Measurements from ENCODE around the gene ZNF485. TPM values are rescaled to one million over a fixed set of nuclear protein-coding genes. Genes with fewer than 3 reads are reported as not detected.

The ZNF485 gene
- total and polyA plus RNA-seq, 7 donors: 3.1 to 8.2 (median 4.0) TPM

DNA sequence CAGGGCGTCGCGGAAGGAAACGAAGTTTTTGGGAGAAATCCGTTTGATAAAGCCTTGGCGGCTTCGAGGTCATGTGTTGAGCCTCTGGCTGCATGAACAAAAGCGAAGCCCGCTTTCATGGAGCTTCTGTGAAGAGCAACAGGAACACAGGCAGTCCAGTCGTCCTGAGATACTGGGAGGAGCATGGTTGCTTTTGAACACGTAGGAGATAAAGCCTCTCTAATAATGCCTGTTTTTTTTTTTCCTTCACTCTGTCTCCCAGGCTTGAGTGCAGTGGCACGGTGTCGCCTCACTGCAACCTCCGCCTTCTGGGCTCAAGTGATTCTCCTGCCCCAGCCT, 42.9 kb downstream of the ZNF485 start:
- Histone ChIP-seq H3K27me3 (ENCODE audit: insufficient read depth in 3 of 3, low read length in 2 of 3) (no peaks in the 10 kb centered on the region), H3K36me3 (ENCODE audit: insufficient read depth in 1 of 2, low read depth in 1 of 2) (peaks cover 21 to 22% of the 10 kb centered on the region in 2 donors), H3K4me3 (peak overlapping the region; percentile 92), H3K27ac (peak overlapping the region; percentile 90), H3K4me1 (no peaks in the 10 kb centered on the region), H3K9me3 (peaks cover 33% of the 10 kb centered on the region)
- 22 to 24% (median 24%) methylated on average over 14 of the region's 14 CpGs for WGBS, 3 donors
- TF ChIP-seq, protein P1, sequence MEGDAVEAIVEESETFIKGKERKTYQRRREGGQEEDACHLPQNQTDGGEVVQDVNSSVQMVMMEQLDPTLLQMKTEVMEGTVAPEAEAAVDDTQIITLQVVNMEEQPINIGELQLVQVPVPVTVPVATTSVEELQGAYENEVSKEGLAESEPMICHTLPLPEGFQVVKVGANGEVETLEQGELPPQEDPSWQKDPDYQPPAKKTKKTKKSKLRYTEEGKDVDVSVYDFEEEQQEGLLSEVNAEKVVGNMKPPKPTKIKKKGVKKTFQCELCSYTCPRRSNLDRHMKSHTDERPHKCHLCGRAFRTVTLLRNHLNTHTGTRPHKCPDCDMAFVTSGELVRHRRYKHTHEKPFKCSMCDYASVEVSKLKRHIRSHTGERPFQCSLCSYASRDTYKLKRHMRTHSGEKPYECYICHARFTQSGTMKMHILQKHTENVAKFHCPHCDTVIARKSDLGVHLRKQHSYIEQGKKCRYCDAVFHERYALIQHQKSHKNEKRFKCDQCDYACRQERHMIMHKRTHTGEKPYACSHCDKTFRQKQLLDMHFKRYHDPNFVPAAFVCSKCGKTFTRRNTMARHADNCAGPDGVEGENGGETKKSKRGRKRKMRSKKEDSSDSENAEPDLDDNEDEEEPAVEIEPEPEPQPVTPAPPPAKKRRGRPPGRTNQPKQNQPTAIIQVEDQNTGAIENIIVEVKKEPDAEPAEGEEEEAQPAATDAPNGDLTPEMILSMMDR (IDR thresholded peaks at IDR 0.05): no peak
- intact Hi-C loops (cut with DNase I): loop anchor here (5.0 to 10.0 kb wide), 2 partner anchors 42 to 74 kb away; partner anchors contain the start of genes ZNF239 (in 1 of the 2) and ZNF485 (in 1 of the 2)
- DNase-seq: no peak
- peak in 2 of 4 donors; percentile 5 to 19 for ATAC-seq

DNA sequence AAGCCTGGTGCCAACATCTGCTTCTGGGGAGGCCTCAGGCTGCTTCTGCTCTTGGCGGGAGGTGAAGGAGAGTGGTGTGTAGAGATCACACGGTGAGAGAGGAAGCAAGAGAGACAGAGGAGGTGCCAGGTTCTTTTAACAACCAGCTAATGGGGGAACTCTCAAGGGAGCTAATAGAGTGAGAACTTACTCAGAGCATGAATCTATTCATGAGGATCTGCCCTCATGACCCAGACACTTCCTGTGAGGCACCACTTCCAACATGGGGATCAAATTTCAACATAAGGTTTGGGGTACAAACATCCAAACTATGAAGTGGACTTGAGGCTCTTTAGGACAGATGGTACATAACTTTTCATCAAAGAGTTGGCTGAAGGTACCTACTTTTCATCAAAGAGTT, 47.5 kb downstream of the ZNF485 start:
- TF ChIP-seq, protein P1 (IDR thresholded peaks at IDR 0.05): no peak
- intact Hi-C loops (cut with DNase I): no loop called here
- no peaks in the 10 kb centered on the region for H3K4me1 ChIP-seq
- no peak overlapping the region for H3K27ac ChIP-seq
- H3K36me3 ChIP-seq (ENCODE audit: insufficient read depth in 1 of 2, low read depth in 1 of 2): no peaks in the 10 kb centered on the region
- no peaks in the 10 kb centered on the region for H3K27me3 ChIP-seq (ENCODE audit: insufficient read depth in 3 of 3, low read length in 2 of 3)
- no peak for ATAC-seq
- no peak overlapping the region for H3K4me3 ChIP-seq
- no peak for DNase-seq
- no peaks in the 10 kb centered on the region for H3K9me3 ChIP-seq
- 48 to 58% (median 48%) methylated on average over 2 of the region's 2 CpGs for WGBS, 3 donors

DNA sequence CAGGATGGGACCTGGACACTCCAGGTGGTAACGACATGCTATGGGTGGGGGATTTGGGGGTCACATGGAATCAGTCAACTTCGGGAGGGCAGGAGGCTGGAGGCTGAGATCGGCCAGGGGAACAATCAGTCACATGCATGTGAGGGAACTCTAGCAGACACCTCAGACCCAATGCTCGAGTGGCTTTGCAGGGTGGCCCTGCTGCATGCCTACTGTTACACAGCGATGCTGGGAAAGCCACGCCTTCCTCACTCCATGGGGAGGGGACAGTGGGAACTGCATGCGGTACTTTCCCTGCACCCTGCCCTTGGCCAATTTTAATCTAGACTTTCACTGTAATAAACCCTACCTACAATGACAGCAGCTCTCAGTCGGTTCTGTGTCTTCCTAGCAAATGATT, 49.1 kb downstream of the ZNF485 start:
- no peak overlapping the region for H3K27ac ChIP-seq
- no peaks in the 10 kb centered on the region for H3K4me1 ChIP-seq
- TF ChIP-seq, protein P1 (IDR thresholded peaks at IDR 0.05): no peak
- no peaks in the 10 kb centered on the region for H3K27me3 ChIP-seq (ENCODE audit: insufficient read depth in 3 of 3, low read length in 2 of 3)
- WGBS, 3 donors: 74 to 81% (median 79%) methylated on average over 8 of the region's 8 CpGs
- no peaks in the 10 kb centered on the region for H3K36me3 ChIP-seq (ENCODE audit: insufficient read depth in 1 of 2, low read depth in 1 of 2)
- ATAC-seq (no peak), DNase-seq (no peak)
- intact Hi-C loops (cut with DNase I): no loop called here
- no peak overlapping the region for H3K4me3 ChIP-seq
- no peaks in the 10 kb centered on the region for H3K9me3 ChIP-seq

DNA sequence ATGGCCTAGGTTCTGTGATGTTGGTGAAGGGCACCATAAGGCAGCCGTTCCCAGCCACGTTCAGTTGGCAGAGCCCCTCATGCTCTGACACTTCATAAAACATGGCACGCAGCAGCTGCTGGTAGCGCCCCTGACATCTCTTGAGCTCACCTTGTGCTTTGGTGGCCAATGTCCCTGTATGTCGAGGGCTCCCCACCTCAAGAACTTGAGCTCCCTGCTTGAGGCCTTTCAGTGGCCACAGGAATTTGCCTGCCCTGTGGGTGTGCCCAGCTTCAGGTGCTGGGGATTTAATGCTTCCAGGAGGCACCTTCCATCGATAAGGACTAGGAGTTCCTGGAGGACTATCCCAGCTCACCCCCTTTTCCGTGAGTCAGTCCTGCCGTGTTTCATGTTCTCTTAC, 52.0 kb downstream of the ZNF485 start:
- no peak for ATAC-seq
- no peaks in the 10 kb centered on the region for H3K36me3 ChIP-seq (ENCODE audit: insufficient read depth in 1 of 2, low read depth in 1 of 2)
- H3K27me3 ChIP-seq (ENCODE audit: insufficient read depth in 3 of 3, low read length in 2 of 3): no peaks in the 10 kb centered on the region
- no peaks in the 10 kb centered on the region for H3K4me1 ChIP-seq
- no peak overlapping the region for H3K27ac ChIP-seq
- 66 to 74% (median 72%) methylated on average over 8 of the region's 8 CpGs for WGBS, 3 donors
- no peak overlapping the region for H3K4me3 ChIP-seq
- TF ChIP-seq, protein P1 (IDR thresholded peaks at IDR 0.05): no peak
- H3K9me3 ChIP-seq: no peaks in the 10 kb centered on the region
- DNase-seq: no peak
- intact Hi-C loops (cut with DNase I): no loop called here

DNA sequence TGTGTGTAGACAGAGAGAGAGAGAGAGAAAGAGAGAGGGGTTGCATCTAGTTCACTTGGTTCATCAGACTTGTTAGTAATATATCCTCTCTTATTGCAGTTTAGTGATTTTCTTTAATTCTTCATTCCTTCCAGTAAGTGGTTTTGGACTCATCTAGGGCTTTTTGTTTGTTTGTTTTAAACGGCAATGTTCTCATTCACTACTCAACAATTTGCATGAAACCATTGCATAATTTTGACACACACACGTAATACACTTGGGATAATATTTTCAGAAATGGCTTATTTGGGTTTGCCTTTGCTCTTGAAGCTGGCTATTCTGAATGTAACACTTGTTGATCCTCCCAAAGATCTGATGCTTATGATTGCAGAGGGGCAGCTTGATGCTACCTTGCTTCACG, 58.8 kb downstream of the ZNF485 start:
- Histone ChIP-seq H3K9me3 (no peaks in the 10 kb centered on the region), H3K4me1 (no peaks in the 10 kb centered on the region), H3K27ac (no peak overlapping the region), H3K27me3 (ENCODE audit: insufficient read depth in 3 of 3, low read length in 2 of 3) (peaks cover 0 to 17% (median 8%) of the 10 kb centered on the region in 3 donors), H3K4me3 (no peak overlapping the region), H3K36me3 (ENCODE audit: insufficient read depth in 1 of 2, low read depth in 1 of 2) (no peaks in the 10 kb centered on the region)
- 44 to 57% (median 52%) methylated on average over 3 of the region's 3 CpGs for WGBS, 3 donors
- no peak for DNase-seq
- intact Hi-C loops (cut with DNase I): no loop called here
- TF ChIP-seq, protein P1 (IDR thresholded peaks at IDR 0.05): no peak
- no peak for ATAC-seq

Measured in psoas muscle (tissue), 8 donors.